HG03095 (cell line): Measurements from ENCODE around the gene USH2A.

ENCODE experiments used
- ATAC-seq: cut with Tn5 transposase; IDR thresholded peaks from one replicate; pipeline ENCODE4 v1.9.1; 2021; ENCODE audit warnings: moderate library complexity; ENCODE audit not compliant: unreplicated experiment

USH2A gene

GRCh38 chr1:216422821-216423520 is at the start of gene USH2A:
Gene USH2A, minus strand, starts transcription at chr1:216423448. Its CDS starts 1,112 bp downstream, at chr1:216422336.
- ATAC-seq, result no peak

GRCh38 chr1:216466162-216466801 is 43.0 kb upstream of the USH2A start:
- no peak for ATAC-seq

GRCh38 chr1:216464489-216464888 is 41.2 kb upstream of the USH2A start:
- ATAC-seq, result no peak

- ATAC-seq, result no peak
Measured at GRCh38 chr1:216462066-216462775, 39.0 kb upstream of the USH2A start.

- ATAC-seq, result no peak
Measured at GRCh38 chr1:216461466-216461865, 38.2 kb upstream of the USH2A start.

- ATAC-seq, result no peak
Measured at GRCh38 chr1:216459651-216460207, 36.5 kb upstream of the USH2A start.

GRCh38 chr1:216458812-216459211 is 35.6 kb upstream of the USH2A start:
- no peak for ATAC-seq

- ATAC-seq, result no peak
Measured at GRCh38 chr1:216457356-216457755, 34.1 kb upstream of the USH2A start.

- no peak for ATAC-seq
Measured at GRCh38 chr1:216456682-216457081, 33.4 kb upstream of the USH2A start.

GRCh38 chr1:216453777-216454176 is 30.5 kb upstream of the USH2A start:
- no peak for ATAC-seq

GRCh38 chr1:216450227-216450626 is 27.0 kb upstream of the USH2A start:
- ATAC-seq, result no peak

- ATAC-seq, result no peak
Measured at GRCh38 chr1:216448011-216448510, 24.8 kb upstream of the USH2A start.

GRCh38 chr1:216437603-216438002 is 14.4 kb upstream of the USH2A start:
- no peak for ATAC-seq

GRCh38 chr1:216434232-216434631 is 11.0 kb upstream of the USH2A start:
- no peak for ATAC-seq

- no peak for ATAC-seq
Measured at GRCh38 chr1:216433175-216433574, 9.9 kb upstream of the USH2A start.

- no peak for ATAC-seq
Measured at GRCh38 chr1:216430744-216431143, 7.5 kb upstream of the USH2A start.

GRCh38 chr1:216425577-216425976 is 2.3 kb upstream of the USH2A start:
- ATAC-seq, result no peak

- ATAC-seq, result no peak
Measured at GRCh38 chr1:216420746-216421145, 2.5 kb downstream of the USH2A start.

GRCh38 chr1:216420263-216420662 is 3.0 kb downstream of the USH2A start:
- ATAC-seq, result no peak

- no peak for ATAC-seq
Measured at GRCh38 chr1:216416488-216416887, 6.8 kb downstream of the USH2A start.

GRCh38 chr1:216410026-216410425 is 13.2 kb downstream of the USH2A start:
- no peak for ATAC-seq

GRCh38 chr1:216390956-216391355 is 32.3 kb downstream of the USH2A start:
- no peak for ATAC-seq
